SU-DHL-6 (cell line): ENCODE results near the gene CHST2.
A peak's percentile ranks its signal among the peaks of the same experiment; 100 is the strongest.
"Not testable (repeated sequence)": the region's sequence is repeated elsewhere in the genome, so short reads cannot be mapped to it uniquely, and the experiment has no call there.

Experiments
- H2AFZ ChIP-seq: fragments of 200-600 bp; sonication (generic); 2 replicates; pipeline ENCODE4 v1.6.1; 2014; ENCODE audit warnings: low read depth, mild to moderate bottlenecking, moderate library complexity, mixed read lengths, antibody characterized with exemption, low read length; ENCODE audit not compliant: severe bottlenecking
- H3F3A ChIP-seq: fragments of 200-600 bp; shearing (Covaris generic); 2 replicates; pipeline ENCODE4 v1.6.0; 2016; ENCODE audit warnings: antibody characterized with exemption, mild to moderate bottlenecking; ENCODE audit not compliant: insufficient read depth
- H3K27ac ChIP-seq: fragments of 200-600 bp; sonication (generic); 2 replicates; pipeline ENCODE4 v1.5.1; 2016; ENCODE audit warnings: low read depth, mild to moderate bottlenecking, low read length, moderate library complexity, mixed read lengths
- H3K27me3 ChIP-seq: fragments of 200-600 bp; sonication (generic), shearing (Covaris generic); 2 replicates; pipeline ENCODE4 v1.6.0; 2014; ENCODE audit warnings: mild to moderate bottlenecking, low read length
- H3K36me3 ChIP-seq: fragments of 200-600 bp; sonication (generic); 2 replicates; pipeline ENCODE4 v1.6.1; 2014; ENCODE audit warnings: mild to moderate bottlenecking, low read length, mixed read lengths
- H3K4me2 ChIP-seq: fragments of 300-600, 200-600 bp; shearing (Covaris generic), sonication (generic); 2 replicates; pipeline ENCODE4 v1.6.0; 2014; ENCODE audit warnings: low read length, low read depth, mild to moderate bottlenecking; ENCODE audit not compliant: poor library complexity, severe bottlenecking
- H3K4me3 ChIP-seq: fragments of 200-600 bp; sonication (generic); 2 replicates; pipeline ENCODE4 v1.5.1; 2014; ENCODE audit warnings: antibody characterized with exemption, low read length, mild to moderate bottlenecking, mixed read lengths; ENCODE audit not compliant: insufficient read depth, poor library complexity, severe bottlenecking
- H3K79me2 ChIP-seq: fragments of 200-600 bp; sonication (generic); 2 replicates; pipeline ENCODE4 v1.6.1; 2014; ENCODE audit warnings: mild to moderate bottlenecking, low read length, moderate library complexity; ENCODE audit not compliant: insufficient read depth
- H3K9ac ChIP-seq: fragments of 200-600 bp; sonication (generic); 2 replicates; pipeline ENCODE4 v1.7.0; 2014; ENCODE audit warnings: mild to moderate bottlenecking, low read length
- H3K9me2 ChIP-seq: fragments of 200-600 bp; sonication (generic); replicated peaks from 2 replicates; pipeline ENCODE4 v1.6.1; 2014; ENCODE audit warnings: low read length; ENCODE audit not compliant: insufficient read depth
- H3K9me3 ChIP-seq: fragments of 200-600 bp; sonication (generic); 2 replicates; pipeline ENCODE4 v1.6.1; 2014; ENCODE audit warnings: low read length, mixed read lengths; ENCODE audit not compliant: insufficient read depth
- H4K20me1 ChIP-seq: fragments of 200-600 bp; sonication (generic); 2 replicates; pipeline ENCODE4 v1.6.1; 2014; ENCODE audit warnings: low read depth, mild to moderate bottlenecking, antibody characterized with exemption, low read length, moderate library complexity, mixed read lengths
- CTCF ChIP-seq: fragments of 200-600 bp; sonication (generic); IDR thresholded peaks from one replicate; pipeline ENCODE4 v1.5.1; 2017; ENCODE audit warnings: antibody characterized with exemption, mild to moderate bottlenecking, low read length, moderate library complexity; ENCODE audit not compliant: insufficient read depth, poor library complexity, severe bottlenecking
- EZH2phosphoT487 ChIP-seq: fragments of 200-600 bp; sonication (generic), shearing (Covaris generic); conservative IDR thresholded peaks from 2 replicates; pipeline ENCODE4 v1.6.1; 2018; ENCODE audit warnings: mild to moderate bottlenecking, antibody characterized with exemption, low read length, moderate library complexity, mixed read lengths

The CHST2 gene

GRCh38 chr3:143119009-143119914 is at the start of gene CHST2:
Gene CHST2, plus strand, starts transcription at chr3:143119771. Its CDS starts 1,046 bp downstream, at chr3:143120817.
- no peaks in the 10 kb centered on the region for H3K36me3 ChIP-seq
- H3K4me3 ChIP-seq: peak within 1 kb of the TSS; percentile 93
- peak within 1 kb of the TSS; percentile 98 for H2AFZ ChIP-seq
- H4K20me1 ChIP-seq: no peaks in the 10 kb centered on the region
- H3F3A ChIP-seq: peaks cover 7% of the 10 kb centered on the region
- no peak within 1 kb of the TSS for H3K27ac ChIP-seq
- H3K4me2 ChIP-seq: peak within 1 kb of the TSS; percentile 70
- no peaks in the 10 kb centered on the region for H3K9me3 ChIP-seq
- no peaks in the 10 kb centered on the region for H3K27me3 ChIP-seq
- H3K9me2 ChIP-seq: no peaks in the 10 kb centered on the region
- no peaks in the 10 kb centered on the region for H3K79me2 ChIP-seq
- no peak for TF ChIP-seq CTCF
- peak within 1 kb of the TSS; percentile 62 for H3K9ac ChIP-seq

- Histone ChIP-seq H3K27me3 (no peaks in the 10 kb centered on the region), H3K9ac (no peak overlapping the region), H3K79me2 (no peaks in the 10 kb centered on the region), H3F3A (no peaks in the 10 kb centered on the region), H3K9me2 (no peaks in the 10 kb centered on the region), H4K20me1 (no peaks in the 10 kb centered on the region), H3K4me2 (no peak overlapping the region), H3K27ac (no peak overlapping the region), H3K9me3 (no peaks in the 10 kb centered on the region), H3K4me3 (no peak overlapping the region), H2AFZ (no peak overlapping the region), H3K36me3 (no peaks in the 10 kb centered on the region)
- TF ChIP-seq EZH2phosphoT487 (no peak), CTCF (no peak)
Observed at GRCh38 chr3:143070977-143071551, 48.5 kb upstream of the CHST2 start.

GRCh38 chr3:143071776-143072175 is 47.8 kb upstream of the CHST2 start:
- Histone ChIP-seq H4K20me1 (no peaks in the 10 kb centered on the region), H2AFZ (no peak overlapping the region), H3K27ac (no peak overlapping the region), H3K27me3 (no peaks in the 10 kb centered on the region), H3K36me3 (no peaks in the 10 kb centered on the region), H3F3A (no peaks in the 10 kb centered on the region), H3K4me2 (no peak overlapping the region), H3K9me3 (no peaks in the 10 kb centered on the region), H3K9me2 (no peaks in the 10 kb centered on the region), H3K9ac (no peak overlapping the region), H3K79me2 (no peaks in the 10 kb centered on the region), H3K4me3 (no peak overlapping the region)
- TF ChIP-seq CTCF (no peak), EZH2phosphoT487 (no peak)

- H3K9me2 ChIP-seq: not testable (repeated sequence)
Observed at GRCh38 chr3:143072298-143073020, 47.1 kb upstream of the CHST2 start.

GRCh38 chr3:143073541-143073940 is 46.0 kb upstream of the CHST2 start:
- H3K79me2 ChIP-seq, H2AFZ ChIP-seq, H3F3A ChIP-seq, H3K36me3 ChIP-seq, H4K20me1 ChIP-seq, H3K9me2 ChIP-seq, H3K27ac ChIP-seq, H3K9ac ChIP-seq, H3K9me3 ChIP-seq, H3K4me2 ChIP-seq, H3K4me3 ChIP-seq, H3K27me3 ChIP-seq: not testable (repeated sequence)

More at GRCh38 chr3:143072298-143073020, 47.1 kb upstream of the CHST2 start:
- not testable (repeated sequence) for H3K36me3 ChIP-seq, H3K79me2 ChIP-seq, H3K4me2 ChIP-seq, H3K4me3 ChIP-seq, H3K9me3 ChIP-seq, H3K9ac ChIP-seq, H3K27me3 ChIP-seq, H4K20me1 ChIP-seq, H3F3A ChIP-seq, H3K27ac ChIP-seq, H2AFZ ChIP-seq
